HepG2 (cell line): ENCODE results near the gene TAF1B. TPM values are rescaled to one million over a fixed set of nuclear protein-coding genes. Genes with fewer than 3 reads are reported as not detected.

ENCODE experiments used
- ATF4 ChIP-seq, 2 experiments: fragments of 450-650 bp in 1 of 2; sonication (generic) in 1 of 2; formaldehyde crosslinking; IDR thresholded peaks; 2 replicates each; pipeline versions ENCODE4 v1.5.0 to v1.8.0; 2020 to 2022; ENCODE audit warnings: mild to moderate bottlenecking in 1 of 2, missing genetic modification reagents in 1 of 2
- CAMTA2 ChIP-seq: sonication (generic); formaldehyde crosslinking; IDR thresholded peaks from 2 replicates; pipeline ENCODE4 v1.4.0; 2020; ENCODE audit warnings: mild to moderate bottlenecking, missing genetic modification reagents, borderline replicate concordance
- FOXO1 ChIP-seq: sonication (generic); formaldehyde crosslinking; IDR thresholded peaks from 2 replicates; pipeline ENCODE4 v1.4.0; 2020; ENCODE audit warnings: missing genetic modification reagents
- GZF1 ChIP-seq: sonication (generic); formaldehyde crosslinking; IDR thresholded peaks from 2 replicates; pipeline ENCODE4 v1.5.1; 2020; ENCODE audit warnings: mild to moderate bottlenecking, missing genetic modification reagents
- HDAC2 ChIP-seq: sonication (generic); formaldehyde crosslinking; IDR thresholded peaks from 2 replicates; pipeline ENCODE4 v1.4.0; 2020; ENCODE audit warnings: missing genetic modification reagents
- HMG20A ChIP-seq: IDR thresholded peaks from 2 replicates; pipeline ENCODE4 v1.6.1; 2016; ENCODE audit warnings: borderline replicate concordance
- HOXD1 ChIP-seq: sonication (generic); formaldehyde crosslinking; IDR thresholded peaks from 2 replicates; pipeline ENCODE4 v1.5.0; 2020; ENCODE audit warnings: missing genetic modification reagents
- MAFF ChIP-seq: IDR thresholded peaks from 2 replicates; pipeline ENCODE4 v1.6.1; 2011; ENCODE audit warnings: low read depth, low read length, improper control_type of control experiment
- MXI1 ChIP-seq: IDR thresholded peaks from 3 replicates; pipeline ENCODE4 v1.6.1; 2012; ENCODE audit warnings: low read depth, low read length, inconsistent platforms, borderline replicate concordance
- PRDM15 ChIP-seq: sonication (generic); formaldehyde crosslinking; IDR thresholded peaks from 2 replicates; pipeline ENCODE4 v1.4.0; 2020; ENCODE audit warnings: missing genetic modification reagents
- SOX6 ChIP-seq, 2 experiments: fragments of 450-650 bp in 1 of 2; sonication (generic) in 1 of 2; formaldehyde crosslinking in 1 of 2; IDR thresholded peaks; 2 replicates each; pipeline versions ENCODE4 v1.4.0 to v1.6.1; 2017 to 2020; ENCODE audit warnings: antibody characterized with exemption in 1 of 2, mild to moderate bottlenecking in 1 of 2, missing genetic modification reagents in 1 of 2
- ZGPAT ChIP-seq: IDR thresholded peaks from 2 replicates; pipeline ENCODE4 v1.6.1; 2016; ENCODE audit warnings: mild to moderate bottlenecking
- ZHX1 ChIP-seq: sonication (generic); formaldehyde crosslinking; IDR thresholded peaks from 2 replicates; pipeline ENCODE4 v1.8.1; 2022; ENCODE audit warnings: low read depth, mild to moderate bottlenecking, missing genetic modification reagents
- ZNF138 ChIP-seq: sonication (generic); formaldehyde crosslinking; IDR thresholded peaks from 2 replicates; pipeline ENCODE4 v1.5.0; 2020; ENCODE audit warnings: mild to moderate bottlenecking, low read depth, missing genetic modification reagents
- ZNF644 ChIP-seq: IDR thresholded peaks from 2 replicates; pipeline ENCODE4 v1.6.1; 2016; ENCODE audit warnings: low read depth
- ZNF788 ChIP-seq: sonication (generic); formaldehyde crosslinking; IDR thresholded peaks from 2 replicates; pipeline ENCODE4 v1.5.0; 2020; ENCODE audit warnings: mild to moderate bottlenecking, missing genetic modification reagents, borderline replicate concordance
- polyA plus RNA-seq, 8 experiments: library from polyadenylated mRNA; depleted of rRNA in 3 of 8; stranded (reverse) in 7 of 8; unstranded in 1 of 8; fragments of >200 nt; fragmentation: Illumina TruSeq in 4 of 8; extraction: Trizol in 4 of 8; gene quantifications; 2 replicates each; pipeline versions ENCODE4 v1.2.1 to v1.2.3, GENCODE V29; 2011 to 2016; ENCODE audit warnings: low read depth in 4 of 8, missing spikeins in 1 of 8, mixed read lengths in 1 of 8; ENCODE audit not compliant: insufficient read depth in 1 of 8
- total RNA-seq, 5 experiments: library from RNA; depleted of rRNA; stranded (reverse); fragments of >200 nt; fragmentation: Illumina TruSeq; extraction: Trizol; gene quantifications; 2 replicates each; pipeline ENCODE4 v1.2.3, GENCODE V29; 2016; ENCODE audit warnings: low read depth in 1 of 5
- TF ChIP-seq, protein P1 (sequence below): sonication (generic); formaldehyde crosslinking; IDR thresholded peaks from 2 replicates; pipeline ENCODE4 v1.5.1; 2020; ENCODE audit warnings: missing genetic modification reagents, mild to moderate bottlenecking, borderline replicate concordance
- TF ChIP-seq, protein P2 (sequence below): sonication (generic); formaldehyde crosslinking; conservative IDR thresholded peaks from 2 replicates; pipeline ENCODE4 v1.4.0; 2020; ENCODE audit warnings: missing genetic modification reagents

The TAF1B gene
- total and polyA plus RNA-seq, 2 of the 13 experiments (the other 11 are each of a cell fraction or from before 2014, with no cell fraction given): 13.3 to 27.7 TPM

DNA sequence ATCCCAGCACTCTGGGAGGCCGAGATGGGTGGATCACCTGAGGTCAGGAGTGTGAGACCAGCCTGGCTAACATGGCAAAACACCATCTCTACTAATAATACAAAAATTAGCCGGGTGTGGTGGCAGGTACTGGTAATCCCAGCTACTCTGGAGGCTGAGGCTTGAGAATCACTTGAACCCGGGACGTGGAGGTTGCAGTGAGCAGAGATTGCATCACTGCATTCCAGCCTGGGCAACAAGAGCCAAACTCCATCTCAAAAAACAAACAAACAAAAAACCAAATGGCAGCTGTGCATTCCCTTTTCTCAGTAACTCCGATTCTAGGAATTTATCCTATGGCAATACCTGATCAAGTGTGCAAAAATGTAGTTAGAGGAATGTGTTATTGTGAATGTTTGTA, 103.5 kb downstream of the TAF1B start (continued):
- TF ChIP-seq PRDM15 (no peak), HDAC2 (CRISPR knock-in tag) (peak; percentile 45; the same call in 1 of the 2 replicates), FOXO1 (CRISPR knock-in tag) (peak; percentile 44; the same call in 1 of the 2 replicates), ZNF138 (CRISPR knock-in tag) (no peak), MAFF (no peak), HMG20A (CRISPR knock-in tag) (no peak), MXI1 (no peak), GZF1 (CRISPR knock-in tag) (no peak), ZGPAT (CRISPR knock-in tag) (peak; percentile 41; the same call in 1 of the 2 replicates), SOX6 (IDR thresholded peaks at IDR 0.05) (no peak), SOX6 (CRISPR knock-in tag; IDR thresholded peaks at IDR 0.05) (peak; percentile 60), ATF4 (CRISPR knock-in tag; IDR thresholded peaks at IDR 0.05) (peak in 1 of 2 experiments; percentile 91; a peak in 2 of 4 replicates), ZHX1 (CRISPR knock-in tag) (no peak), ZNF788 (CRISPR knock-in tag) (no peak), HOXD1 (no peak), ZNF644 (CRISPR knock-in tag) (peak; percentile 77; the same call in 1 of the 2 replicates), CAMTA2 (CRISPR knock-in tag) (no peak)
- TF ChIP-seq, protein P1, sequence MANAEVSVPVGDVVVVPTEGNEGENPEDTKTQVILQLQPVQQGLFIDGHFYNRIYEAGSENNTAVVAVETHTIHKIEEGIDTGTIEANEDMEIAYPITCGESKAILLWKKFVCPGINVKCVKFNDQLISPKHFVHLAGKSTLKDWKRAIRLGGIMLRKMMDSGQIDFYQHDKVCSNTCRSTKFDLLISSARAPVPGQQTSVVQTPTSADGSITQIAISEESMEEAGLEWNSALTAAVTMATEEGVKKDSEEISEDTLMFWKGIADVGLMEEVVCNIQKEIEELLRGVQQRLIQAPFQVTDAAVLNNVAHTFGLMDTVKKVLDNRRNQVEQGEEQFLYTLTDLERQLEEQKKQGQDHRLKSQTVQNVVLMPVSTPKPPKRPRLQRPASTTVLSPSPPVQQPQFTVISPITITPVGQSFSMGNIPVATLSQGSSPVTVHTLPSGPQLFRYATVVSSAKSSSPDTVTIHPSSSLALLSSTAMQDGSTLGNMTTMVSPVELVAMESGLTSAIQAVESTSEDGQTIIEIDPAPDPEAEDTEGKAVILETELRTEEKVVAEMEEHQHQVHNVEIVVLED (CRISPR knock-in tag): no peak
- TF ChIP-seq, protein P2, sequence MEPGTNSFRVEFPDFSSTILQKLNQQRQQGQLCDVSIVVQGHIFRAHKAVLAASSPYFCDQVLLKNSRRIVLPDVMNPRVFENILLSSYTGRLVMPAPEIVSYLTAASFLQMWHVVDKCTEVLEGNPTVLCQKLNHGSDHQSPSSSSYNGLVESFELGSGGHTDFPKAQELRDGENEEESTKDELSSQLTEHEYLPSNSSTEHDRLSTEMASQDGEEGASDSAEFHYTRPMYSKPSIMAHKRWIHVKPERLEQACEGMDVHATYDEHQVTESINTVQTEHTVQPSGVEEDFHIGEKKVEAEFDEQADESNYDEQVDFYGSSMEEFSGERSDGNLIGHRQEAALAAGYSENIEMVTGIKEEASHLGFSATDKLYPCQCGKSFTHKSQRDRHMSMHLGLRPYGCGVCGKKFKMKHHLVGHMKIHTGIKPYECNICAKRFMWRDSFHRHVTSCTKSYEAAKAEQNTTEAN (CRISPR knock-in tag): 0 out of 2 replicates have a peak, but pooled peaks have one; percentile 40
